Activated T-helper 17 cell treated with anti-CD3 and anti-CD28 coated beads, Interleukin-2, amount 50 U/mL, for 72 hours (primary cell): ENCODE measurements around the gene OR11G2. TPM values are rescaled to one million over a fixed set of nuclear protein-coding genes. Genes with fewer than 3 reads are reported as not detected.

Experiments used
- total RNA-seq, 2 donors: library from RNA; stranded (reverse); gene quantifications; one replicate each; pipeline ENCODE4 v1.2.3, GENCODE V29; 2022

Gene OR11G2
- total RNA-seq, 2 donors from 2014 or later: not detected

Other genes starting within 250 kb of the OR11G2 start
- gene OR4K15, start 215.3 kb upstream of the OR11G2 start, total RNA-seq: not detected
- gene OR4Q2, start 188.7 kb upstream of the OR11G2 start, total RNA-seq: not detected
- gene OR4K14, start 171.6 kb upstream of the OR11G2 start, total RNA-seq: not detected
- gene OR4K13, start 154.9 kb upstream of the OR11G2 start, total RNA-seq: not detected
- gene OR4L1, start 130.9 kb upstream of the OR11G2 start, total RNA-seq: not detected
- not detected for gene OR4K17, start 80.2 kb upstream of the OR11G2 start, total RNA-seq
- not detected for gene OR4N5, start 52.1 kb upstream of the OR11G2 start, total RNA-seq
- gene OR11H6, start 32.8 kb downstream of the OR11G2 start, total RNA-seq: not detected
- gene OR11H7, start 38.1 kb downstream of the OR11G2 start, total RNA-seq: not detected
- not detected for gene OR11H4, start 48.4 kb downstream of the OR11G2 start, total RNA-seq
- 10 to 100 TPM in 1 of 2 donors, 1 to 10 TPM in 1; 6.9 to 18.0 TPM for gene TTC5, start 115.1 kb downstream of the OR11G2 start, total RNA-seq
- 10 to 100 TPM; 53.5 to 93.4 TPM for gene CCNB1IP1, start 142.4 kb downstream of the OR11G2 start, total RNA-seq
- 10 to 100 TPM; 35.2 to 65.3 TPM for gene PARP2, start 152.7 kb downstream of the OR11G2 start, total RNA-seq
- 10 to 100 TPM; 36.6 to 86.1 TPM for gene TEP1, start 222.6 kb downstream of the OR11G2 start, total RNA-seq
- gene KLHL33, start 245.3 kb downstream of the OR11G2 start, total RNA-seq: under 1 TPM; 0.04 to 0.11 TPM